NCI-H1930 (cell line): Measurements from ENCODE around the gene ASH1L.
"Not testable (repeated sequence)": the region's sequence is repeated elsewhere in the genome, so short reads cannot be mapped to it uniquely, and the experiment has no call there.

Source experiments
- DNase-seq, 2 experiments: peaks; one replicate each; lab custom pipeline; 2025; lab: John Stamatoyannopoulos, UW

Gene ASH1L

GRCh38 chr1:155562581-155563376 is at the start of gene ASH1L:
Gene ASH1L, minus strand, starts transcription at chr1:155562803. Its CDS starts 41,284 bp downstream, at chr1:155521519.
- peak; percentile 85 to 92 for DNase-seq

- DNase-seq: not testable (repeated sequence)
Observed at GRCh38 chr1:155610257-155610647, 47.6 kb upstream of the ASH1L start.

GRCh38 chr1:155609515-155610256 is 47.1 kb upstream of the ASH1L start, which contains the start of gene MSTO1:
Gene MSTO1, plus strand, starts transcription at chr1:155610218. Its CDS starts 31 bp downstream, at chr1:155610249.
- peak; percentile 93 for DNase-seq

- DNase-seq: no peak
Observed at GRCh38 chr1:155608888-155609225, 46.3 kb upstream of the ASH1L start.

- no peak for DNase-seq
Observed at GRCh38 chr1:155607708-155608107, 45.1 kb upstream of the ASH1L start.

- DNase-seq: not testable (repeated sequence)
Observed at GRCh38 chr1:155599828-155600572, 37.4 kb upstream of the ASH1L start.

- no peak for DNase-seq
Observed at GRCh38 chr1:155598842-155599331, 36.3 kb upstream of the ASH1L start.

- DNase-seq: no peak
Observed at GRCh38 chr1:155596864-155597263, 34.3 kb upstream of the ASH1L start.

GRCh38 chr1:155595877-155596474 is 33.4 kb upstream of the ASH1L start:
- DNase-seq: not testable (repeated sequence)

GRCh38 chr1:155591770-155592169 is 29.2 kb upstream of the ASH1L start:
- DNase-seq: peak; percentile 40 to 69

- DNase-seq: not testable (repeated sequence)
Observed at GRCh38 chr1:155590516-155591247, 28.1 kb upstream of the ASH1L start.

- DNase-seq: not testable (repeated sequence)
Observed at GRCh38 chr1:155589282-155589681, 26.7 kb upstream of the ASH1L start.

- not testable (repeated sequence) for DNase-seq
Observed at GRCh38 chr1:155583846-155584245, 21.2 kb upstream of the ASH1L start.

- DNase-seq: not testable (repeated sequence)
Observed at GRCh38 chr1:155575608-155576007, 13.0 kb upstream of the ASH1L start.

- DNase-seq: no peak
Observed at GRCh38 chr1:155574077-155574476, 11.5 kb upstream of the ASH1L start.

GRCh38 chr1:155570593-155570990 is 8.0 kb upstream of the ASH1L start:
- no peak for DNase-seq

GRCh38 chr1:155569988-155570592 is 7.5 kb upstream of the ASH1L start:
- no peak for DNase-seq

- DNase-seq: not testable (repeated sequence)
Observed at GRCh38 chr1:155563377-155564022, 897 bp upstream of the ASH1L start.

- not testable (repeated sequence) for DNase-seq
Observed at GRCh38 chr1:155561779-155562580, 623 bp downstream of the ASH1L start.
